Measurements from ENCODE around the gene TRPV5. TPM values are rescaled to one million over a fixed set of nuclear protein-coding genes. Genes with fewer than 3 reads are reported as not detected.

The TRPV5 gene
- total and polyA plus RNA-seq, 2 of the 4 experiments (the other 2 are of a cell fraction): not detected

DNA sequence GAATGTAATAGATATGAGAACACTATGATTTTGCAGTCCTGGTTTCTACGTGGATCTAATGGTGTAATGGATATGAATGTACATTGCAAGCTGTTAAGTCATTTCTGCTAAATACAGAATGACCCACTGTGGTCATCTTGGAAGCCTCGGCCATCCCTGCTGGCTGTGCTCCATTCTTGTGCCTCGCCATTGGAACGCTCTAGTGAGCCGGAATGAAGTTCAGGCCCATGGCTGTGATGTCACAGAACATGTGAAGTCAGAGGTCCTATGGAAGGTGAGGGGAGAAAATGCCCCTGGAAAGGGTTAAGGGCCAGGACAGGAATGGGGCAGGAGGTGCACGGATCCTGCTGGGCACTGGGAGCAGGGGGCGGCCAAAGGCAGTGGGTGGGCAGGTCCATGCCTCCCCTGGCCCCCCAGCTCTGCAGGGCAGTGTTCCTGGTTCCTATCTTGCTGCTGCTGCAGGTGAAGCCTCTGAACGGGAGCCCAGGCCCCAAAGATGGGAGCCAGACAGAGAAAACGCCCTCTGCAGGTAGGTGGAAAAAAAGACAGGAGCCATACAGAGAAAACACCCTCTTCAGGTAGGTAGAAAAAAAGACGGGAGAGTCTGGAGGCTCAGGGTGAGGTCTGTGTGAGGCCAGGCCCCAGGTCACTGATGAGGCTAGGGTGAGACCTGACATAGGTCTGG is 5.8 kb upstream of the TRPV5 start, which contains the start of gene LLCFC1:
Gene LLCFC1 (plus strand): TSS at position 259 of the 685 bp plus-strand sequence. CDS start 138 bp downstream, at position 397.
- Histone ChIP-seq H3K4ac (ENCODE audit: low read depth, low read length) (no peak within 1 kb of the TSS), H3K9me3 (ENCODE audit: control insufficient read depth, insufficient read depth, low read length) (peaks cover 10% of the 10 kb centered on the region; the same call in 1 of the 2 replicates), H3K4me2 (ENCODE audit: low read depth, low read length) (no peak within 1 kb of the TSS), H3K27ac (ENCODE audit: insufficient read depth, low read length) (no peak within 1 kb of the TSS), H2AK5ac (ENCODE audit: low read depth, low read length) (no peak within 1 kb of the TSS), H2BK20ac (ENCODE audit: low read depth, low read length) (no peak within 1 kb of the TSS), H3K4me3 (ENCODE audit: insufficient read depth, low read depth, low read length) (no peak within 1 kb of the TSS), H3K9ac (ENCODE audit: low read depth, low read length) (no peak within 1 kb of the TSS), H3K27me3 (ENCODE audit: control insufficient read depth, insufficient read depth, low read length) (no peaks in the 10 kb centered on the region), H3K23ac (ENCODE audit: low read depth, low read length) (no peak within 1 kb of the TSS), H2AK9ac (replicated peaks; ENCODE audit: low read depth, low read length, poor library complexity) (no peak within 1 kb of the TSS), H4K8ac (ENCODE audit: low read depth in 2 of 2, low read length in 2 of 2) (no peak within 1 kb of the TSS), H3K79me1 (ENCODE audit: low read depth in 1 of 2, low read length in 2 of 2) (no peaks in the 10 kb centered on the region), H3K9me1 (ENCODE audit: insufficient read depth, low read length) (no peaks in the 10 kb centered on the region), H3K36me3 (ENCODE audit: control insufficient read depth, insufficient read depth, low read length) (no peaks in the 10 kb centered on the region), H2BK15ac (ENCODE audit: low read depth, low read length) (no peak within 1 kb of the TSS), H3K18ac (ENCODE audit: low read depth, low read length) (no peak within 1 kb of the TSS), H4K20me1 (ENCODE audit: insufficient read depth, low read length) (no peaks in the 10 kb centered on the region), H3K4me1 (ENCODE audit: control insufficient read depth, insufficient read depth, low read length) (no peaks in the 10 kb centered on the region), H2AFZ (replicated peaks; ENCODE audit: low read length, poor library complexity) (no peak within 1 kb of the TSS), H3K14ac (replicated peaks; ENCODE audit: low read depth, low read length) (no peak within 1 kb of the TSS), H3K56ac (ENCODE audit: extremely low read depth, insufficient read depth, low read length) (no peak within 1 kb of the TSS), H2BK120ac (ENCODE audit: low read depth, low read length) (no peak within 1 kb of the TSS), H4K5ac (ENCODE audit: low read depth, low read length) (no peak within 1 kb of the TSS), H2BK5ac (ENCODE audit: low read depth, low read length, poor library complexity, severe bottlenecking) (no peak within 1 kb of the TSS), H4K91ac (ENCODE audit: insufficient read depth, low read depth, low read length) (no peak within 1 kb of the TSS)
- intact Hi-C loops (cut with micrococcal nuclease) (no loop called here), in situ Hi-C loops (cut with MboI; ENCODE audit: low sequenced_read_pairs) (no loop called here), dilution Hi-C loops (cut with HindIII; ENCODE audit: low sequenced_read_pairs, unreplicated experiment) (no loop called here)
- no peak for DNase-seq
- TF ChIP-seq MAFK (IDR thresholded peaks at IDR 0.05; ENCODE audit: low read depth, low read length) (no peak), RCOR1 (IDR thresholded peaks at IDR 0.05; ENCODE audit: insufficient replicate concordance, low read length) (no peak), RFX5 (IDR thresholded peaks at IDR 0.05; ENCODE audit: low read depth, low read length) (no peak), POLR2A (IDR thresholded peaks at IDR 0.05; ENCODE audit: low read depth, low read length) (no peak), CEBPB (IDR thresholded peaks at IDR 0.05; ENCODE audit: low read depth, low read length) (no peak), NFE2L2 (IDR thresholded peaks at IDR 0.05; ENCODE audit: low read depth, low read length) (no peak)
- TF ChIP-seq, protein P1, sequence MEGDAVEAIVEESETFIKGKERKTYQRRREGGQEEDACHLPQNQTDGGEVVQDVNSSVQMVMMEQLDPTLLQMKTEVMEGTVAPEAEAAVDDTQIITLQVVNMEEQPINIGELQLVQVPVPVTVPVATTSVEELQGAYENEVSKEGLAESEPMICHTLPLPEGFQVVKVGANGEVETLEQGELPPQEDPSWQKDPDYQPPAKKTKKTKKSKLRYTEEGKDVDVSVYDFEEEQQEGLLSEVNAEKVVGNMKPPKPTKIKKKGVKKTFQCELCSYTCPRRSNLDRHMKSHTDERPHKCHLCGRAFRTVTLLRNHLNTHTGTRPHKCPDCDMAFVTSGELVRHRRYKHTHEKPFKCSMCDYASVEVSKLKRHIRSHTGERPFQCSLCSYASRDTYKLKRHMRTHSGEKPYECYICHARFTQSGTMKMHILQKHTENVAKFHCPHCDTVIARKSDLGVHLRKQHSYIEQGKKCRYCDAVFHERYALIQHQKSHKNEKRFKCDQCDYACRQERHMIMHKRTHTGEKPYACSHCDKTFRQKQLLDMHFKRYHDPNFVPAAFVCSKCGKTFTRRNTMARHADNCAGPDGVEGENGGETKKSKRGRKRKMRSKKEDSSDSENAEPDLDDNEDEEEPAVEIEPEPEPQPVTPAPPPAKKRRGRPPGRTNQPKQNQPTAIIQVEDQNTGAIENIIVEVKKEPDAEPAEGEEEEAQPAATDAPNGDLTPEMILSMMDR (conservative IDR thresholded peaks at IDR 0.05; ENCODE audit: low read depth, low read length): no peak
- POLR2A ChIA-PET (ENCODE audit: unreplicated experiment): no interaction called here
- no TSS peak for BruUV-seq (replicated peaks)
- ATAC-seq (ENCODE audit: low read depth): no peak
- no CpG with 5 or more reads among the region's 10 CpGs for WGBS, 2 experiments (ENCODE audit: extremely low coverage in 2 of 2, insufficient read length in 1 of 2)
- CTCF ChIA-PET: no interaction called here
